ENCODE measurements around the gene TFEC.
"Not testable (repeated sequence)": the region's sequence is repeated elsewhere in the genome, so short reads cannot be mapped to it uniquely, and the experiment has no call there.

Gene TFEC

DNA sequence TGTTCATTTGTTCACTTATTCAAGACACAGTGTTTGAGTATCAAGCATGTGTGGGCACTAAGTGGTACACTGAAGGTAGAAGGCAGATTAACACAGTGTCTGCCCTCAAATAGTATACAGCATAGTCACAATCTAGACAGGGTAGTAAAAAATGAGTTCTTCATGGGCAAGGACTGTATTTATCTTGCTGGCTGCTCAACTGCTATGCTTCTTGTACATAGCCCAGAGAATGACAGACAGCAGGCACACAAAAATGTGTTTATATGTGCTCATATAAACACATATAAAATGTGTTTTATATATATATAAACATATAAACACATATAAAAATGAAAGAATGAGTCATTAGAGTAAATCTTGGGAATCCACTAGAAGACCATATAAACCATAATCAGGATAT, 43.1 kb downstream of the TFEC start:
- DNase-seq: no peak

DNA sequence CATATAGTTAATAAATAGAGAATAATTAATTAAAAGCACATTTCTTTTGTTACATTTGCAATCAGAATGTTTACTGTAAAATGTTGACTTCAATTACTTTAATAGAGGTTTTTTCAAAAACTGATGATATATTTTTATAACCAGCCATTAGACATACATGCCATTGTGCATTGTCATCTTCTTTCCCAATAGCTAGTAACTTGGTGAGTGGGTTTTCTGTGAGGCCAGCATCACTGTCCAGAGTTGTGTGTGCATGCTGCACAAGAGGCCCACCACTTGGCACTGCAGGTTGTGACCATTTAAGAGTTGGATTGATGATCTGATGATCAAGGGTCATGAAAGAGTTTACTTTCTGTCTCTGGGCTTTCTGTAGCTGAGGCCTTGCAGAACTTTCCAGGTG, 46.5 kb downstream of the TFEC start:
- no peak for DNase-seq

DNA sequence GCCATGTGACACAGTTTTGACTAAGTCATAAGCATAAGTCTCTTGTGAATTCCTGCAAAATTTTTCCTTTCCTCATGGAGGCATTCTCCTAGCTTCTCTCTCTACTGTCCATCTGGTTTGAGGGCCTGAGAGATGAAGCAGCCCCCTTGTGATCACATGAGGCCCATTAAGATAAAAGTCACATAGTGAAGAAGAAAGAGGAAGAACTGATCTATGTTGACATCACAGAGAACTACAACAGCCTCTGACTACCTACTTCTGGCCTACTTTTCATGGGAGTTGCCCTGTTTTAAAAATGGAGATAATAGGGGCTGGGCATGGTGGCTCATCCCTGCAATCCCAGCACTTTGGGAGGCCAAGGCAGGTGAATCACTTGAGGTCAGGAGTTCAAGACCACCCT, 50.4 kb downstream of the TFEC start:
- DNase-seq: no peak

- DNase-seq: no peak
Measured at GRCh38 chr7:115976651-115977050, 53.9 kb downstream of the TFEC start.

DNA sequence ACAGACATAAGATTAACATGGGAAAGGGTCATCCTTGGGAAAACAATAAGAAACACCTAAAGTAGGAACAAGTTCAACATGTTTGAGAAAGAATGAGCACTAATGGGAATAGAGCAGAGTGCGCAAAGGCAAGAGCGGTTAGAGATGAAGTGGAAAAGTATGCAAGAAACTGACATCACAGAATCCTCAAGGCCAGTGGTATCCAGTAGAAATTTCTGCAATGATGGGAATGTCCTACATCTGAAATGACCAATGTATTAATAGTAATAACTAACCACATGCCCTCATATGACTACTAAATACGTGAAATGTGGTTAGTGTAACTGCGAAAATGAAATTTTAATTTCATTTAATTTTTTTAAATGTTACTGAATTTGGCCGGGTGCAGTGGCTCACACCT, 54.8 kb downstream of the TFEC start:
- no peak for DNase-seq

DNA sequence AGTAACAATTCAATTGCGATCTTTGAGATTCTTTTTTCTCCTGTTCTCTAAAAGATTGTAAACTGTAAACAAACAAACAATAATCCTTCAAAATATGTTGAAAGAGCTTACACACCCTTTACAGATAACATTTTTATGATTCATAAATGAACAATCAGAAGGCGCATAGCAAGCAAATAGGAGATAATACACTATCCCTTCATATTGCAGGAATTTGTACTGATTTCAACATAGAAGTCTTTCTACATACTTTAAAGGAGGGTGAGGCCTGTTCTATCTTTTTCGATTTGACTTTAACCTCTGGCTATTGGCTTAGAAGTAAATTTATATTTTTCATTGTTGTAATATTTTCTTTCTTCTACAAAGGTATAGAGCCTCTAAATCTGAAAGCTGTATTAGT, 57.2 kb downstream of the TFEC start:
- DNase-seq: no peak

DNA sequence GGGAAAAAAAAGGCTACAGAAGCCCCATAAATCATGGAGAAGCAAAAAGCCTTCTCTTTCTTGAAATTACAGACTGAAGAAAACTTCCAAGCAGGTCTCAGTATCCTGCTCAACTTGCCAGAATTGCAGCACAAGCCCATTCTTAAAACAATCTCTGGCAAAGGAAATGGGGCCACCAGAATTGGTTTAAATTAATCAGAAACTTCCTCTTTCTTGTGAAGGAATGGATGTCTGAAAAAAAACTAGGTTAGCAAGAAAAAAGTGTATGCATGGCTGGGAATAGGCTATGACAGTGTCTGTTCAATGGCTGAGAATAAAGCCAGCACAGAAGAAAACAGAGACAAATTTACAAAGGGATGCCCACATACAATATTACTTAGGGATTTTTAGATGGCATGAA, 59.1 kb downstream of the TFEC start:
- no peak for DNase-seq

GRCh38 chr7:115968596-115968995, 62.0 kb downstream of the TFEC start:
- no peak for DNase-seq

DNA sequence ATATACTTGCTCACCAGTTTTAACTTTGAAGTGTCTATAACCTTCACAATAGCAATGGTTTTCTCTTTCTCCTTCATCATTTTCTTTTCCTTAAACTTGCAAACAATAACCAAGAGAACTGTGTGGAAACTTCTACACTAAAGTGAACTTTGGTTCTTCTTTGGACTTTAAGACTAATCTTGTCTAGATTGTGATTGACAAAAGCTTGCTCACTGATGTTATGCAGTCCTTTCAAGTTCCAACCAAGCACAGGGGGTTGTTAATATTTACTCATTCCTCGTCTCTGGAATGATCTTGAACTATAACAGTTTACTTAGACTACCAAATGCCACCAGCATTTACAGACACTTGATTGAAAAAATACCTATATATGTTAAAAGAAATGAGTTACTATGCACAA, 62.4 kb downstream of the TFEC start:
- no peak for DNase-seq

DNA sequence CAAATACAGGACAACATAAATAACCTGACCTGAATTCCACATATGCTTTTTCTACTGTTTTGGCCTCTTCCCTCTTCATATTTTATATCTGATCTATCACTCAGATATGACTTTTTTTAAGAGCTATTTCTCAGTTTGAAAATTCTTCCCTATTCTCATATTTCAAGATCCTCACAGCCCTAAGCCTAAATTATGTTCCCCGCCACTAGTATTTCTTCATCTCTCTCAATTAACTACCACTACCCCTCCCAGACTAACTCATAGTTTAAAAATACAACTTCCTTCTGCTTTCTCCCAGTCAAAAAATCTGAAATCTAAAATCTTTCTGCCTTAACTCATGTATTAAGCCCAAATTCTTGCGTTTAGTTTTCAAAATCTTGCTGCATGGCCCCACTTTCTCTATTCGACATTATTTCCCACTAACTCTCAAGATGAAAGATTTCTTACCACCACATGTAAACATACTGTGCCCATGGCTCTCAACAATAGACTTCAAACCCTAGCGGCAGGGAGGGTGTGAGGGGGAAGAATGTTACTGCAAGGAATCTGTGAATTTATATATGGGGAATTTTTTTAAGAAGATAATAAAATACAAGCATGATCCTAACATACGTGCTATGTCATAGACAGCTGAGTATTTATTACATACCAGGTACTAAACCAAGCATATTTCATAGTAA, 64.6 kb downstream of the TFEC start:
- no peak for DNase-seq

DNA sequence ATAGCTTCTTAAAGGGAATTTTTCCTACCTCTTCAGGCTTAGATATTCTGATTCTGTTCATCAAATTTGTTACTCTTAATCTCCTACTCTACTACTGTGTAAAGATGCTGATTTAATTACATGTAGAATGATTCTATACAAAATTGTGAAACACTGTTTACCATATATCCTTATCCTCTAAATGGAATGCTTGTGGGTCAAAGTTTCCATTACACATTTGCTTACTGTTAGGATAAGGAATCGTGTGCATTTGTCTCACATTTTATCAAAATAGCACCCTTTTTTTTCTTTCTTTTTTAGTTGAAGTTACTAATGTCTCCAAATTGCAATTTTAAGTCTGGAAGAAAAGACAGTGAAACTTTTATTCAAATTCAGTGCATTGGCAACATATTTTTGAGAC, 65.3 kb downstream of the TFEC start:
- no peak for DNase-seq

GRCh38 chr7:115964799-115965198, 65.8 kb downstream of the TFEC start:
- no peak for DNase-seq

- no peak for DNase-seq
Measured at GRCh38 chr7:115962340-115962739, 68.2 kb downstream of the TFEC start.

- no peak for DNase-seq
Measured at GRCh38 chr7:115953592-115954255, 76.8 kb downstream of the TFEC start.

- DNase-seq: no peak
Measured at GRCh38 chr7:115952832-115953231, 77.7 kb downstream of the TFEC start.

DNA sequence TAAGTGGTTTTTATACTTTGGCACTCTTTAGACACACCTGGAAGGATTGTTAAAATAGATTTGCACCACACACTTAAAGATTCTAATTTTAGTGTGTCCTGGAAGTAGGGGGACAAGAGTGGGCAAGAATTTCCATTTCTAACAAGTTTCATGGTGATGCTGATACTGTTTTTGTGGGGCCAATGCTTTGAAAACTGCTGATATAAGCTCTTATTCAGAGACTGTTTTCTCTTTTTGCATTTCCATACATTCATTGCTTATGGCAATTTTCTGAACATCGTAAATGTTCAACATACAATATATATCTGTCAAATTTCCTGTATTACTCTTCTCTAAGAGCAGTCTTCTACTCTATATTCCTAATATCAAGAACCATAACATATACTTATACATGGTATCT, 79.0 kb downstream of the TFEC start:
- no peak for DNase-seq

DNA sequence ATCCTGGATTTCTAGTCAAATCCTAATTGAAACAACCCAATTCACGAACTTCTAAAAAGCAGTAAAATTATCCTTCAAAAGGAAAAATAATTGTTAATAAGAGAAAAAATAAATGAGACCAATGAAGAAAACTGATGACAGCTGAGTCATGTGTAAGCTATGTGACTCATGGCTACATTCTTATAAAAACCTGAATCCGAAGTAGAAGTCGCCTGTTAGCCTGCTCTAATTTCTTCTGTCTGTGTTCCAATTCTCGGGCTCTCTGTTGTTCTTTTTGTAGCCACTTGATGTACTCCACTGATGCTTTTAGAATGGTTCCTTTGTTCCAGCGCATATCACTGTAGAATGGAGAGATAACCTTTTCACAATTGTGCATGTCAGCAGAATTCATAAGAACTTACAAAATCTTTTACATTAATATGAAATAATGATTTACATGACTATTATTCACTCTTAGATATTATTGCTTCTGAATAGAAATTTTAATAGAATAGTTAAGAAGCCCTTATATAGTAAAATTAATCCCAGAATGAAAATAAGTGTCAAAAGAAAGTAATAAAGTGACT, 88.8 kb downstream of the TFEC start:
- no peak for DNase-seq

GRCh38 chr7:115940460-115941060, 90.0 kb downstream of the TFEC start:
- DNase-seq: no peak

DNA sequence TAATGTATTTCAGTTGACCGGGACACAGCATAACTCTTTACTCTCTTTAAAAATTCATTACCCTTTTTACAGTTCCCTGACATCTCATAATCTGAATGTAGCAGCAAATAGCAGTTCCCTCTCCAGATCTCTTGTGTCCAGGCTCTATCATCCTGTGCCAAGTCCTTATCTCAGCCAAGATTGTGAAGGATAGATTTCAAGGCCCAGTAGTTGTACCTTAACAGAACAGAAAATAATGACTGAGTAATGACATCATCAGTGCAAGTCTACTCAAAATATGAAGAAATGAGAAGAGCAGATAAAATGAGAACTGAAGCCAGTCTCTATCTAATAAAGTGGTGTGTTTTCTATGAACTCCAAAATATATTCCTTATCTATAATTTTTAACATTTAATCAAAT, 92.6 kb downstream of the TFEC start:
- no peak for DNase-seq

GRCh38 chr7:115933471-115933870, 97.1 kb downstream of the TFEC start:
- DNase-seq: no peak

GRCh38 chr7:115932880-115933279, 97.7 kb downstream of the TFEC start:
- DNase-seq: no peak

DNA sequence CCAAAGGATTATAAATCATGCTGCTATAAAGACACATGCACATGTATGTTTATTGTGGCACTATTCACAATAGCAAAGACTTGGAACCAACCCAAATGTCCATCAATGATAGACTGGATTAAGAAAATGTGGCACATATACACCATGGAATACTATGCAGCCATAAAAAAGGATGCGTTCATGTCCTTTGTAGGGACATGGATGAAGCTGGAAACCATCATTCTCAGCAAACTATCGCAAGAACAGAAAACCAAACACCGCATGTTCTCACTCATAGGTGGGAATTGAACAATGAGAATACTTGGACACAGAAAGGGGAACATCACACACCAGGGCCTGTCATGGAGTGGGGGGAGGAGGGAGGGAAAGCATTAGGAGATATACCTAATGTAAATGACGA, 100.4 kb downstream of the TFEC start:
- not testable (repeated sequence) for DNase-seq

DNA sequence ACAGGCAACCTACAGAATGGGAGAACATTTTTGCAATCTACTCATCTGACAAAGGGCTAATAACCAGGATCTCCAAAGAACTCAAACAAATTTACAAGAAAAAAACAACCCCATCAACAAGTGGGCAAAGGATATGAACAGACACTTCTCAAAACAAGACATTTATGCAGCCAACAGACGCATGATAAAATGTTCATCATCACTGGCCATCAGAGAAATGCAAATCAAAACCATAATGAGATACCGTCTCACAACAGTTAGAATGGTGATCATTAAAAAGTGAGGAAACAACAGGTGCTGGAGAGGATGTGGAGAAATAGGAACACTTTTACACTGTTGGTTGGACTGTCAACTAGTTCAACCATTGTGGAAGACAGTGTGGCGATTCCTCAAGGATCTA, 100.8 kb downstream of the TFEC start:
- DNase-seq: not testable (repeated sequence)

DNA sequence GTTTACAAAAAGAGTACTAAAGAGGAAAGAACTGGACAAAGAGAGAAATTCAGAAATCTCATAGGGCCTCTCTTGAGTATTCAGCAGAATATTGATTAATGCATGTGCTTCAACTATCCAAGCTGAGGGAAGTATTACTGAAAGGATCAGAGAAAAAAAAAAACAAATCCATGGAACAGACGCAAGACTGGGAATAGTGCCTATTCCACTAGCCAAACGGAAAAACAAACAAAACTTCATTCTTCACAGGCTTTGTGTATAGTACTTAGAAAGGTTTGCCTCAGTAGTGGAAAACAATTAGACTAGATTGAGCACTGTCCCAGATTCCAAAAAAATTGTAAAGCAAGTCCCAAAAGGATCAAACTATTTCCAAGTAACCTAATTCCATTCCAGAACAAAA, 106.2 kb downstream of the TFEC start:
- no peak for DNase-seq
